Sigmoid colon (tissue), 4 donors: ENCODE results near the gene EML3.

Experiments used
- POLR2A ChIP-seq, 2 donors: fragments of 450-650 bp; IDR thresholded peaks; one replicate each; pipeline ENCODE4 v1.6.1; 2016; ENCODE audit warnings: antibody characterized with exemption in 2 of 2, mild to moderate bottlenecking in 2 of 2, moderate library complexity in 2 of 2
- POLR2AphosphoS5 ChIP-seq, 4 donors: sonication (generic); formaldehyde crosslinking; IDR thresholded peaks; one replicate each; pipeline ENCODE4 v1.6.1; 2017; ENCODE audit warnings: antibody characterized with exemption in 4 of 4
- TF ChIP-seq, protein P1 (sequence below), 4 experiments: fragments of 450-650 bp in 3 of 4; fragments of 200-600 bp in 1 of 4; IDR thresholded peaks; one replicate each; pipeline ENCODE4 v1.5.1; 2016 to 2019; ENCODE audit warnings: antibody characterized with exemption in 4 of 4, mild to moderate bottlenecking in 3 of 4, moderate library complexity in 2 of 4

DNA sequence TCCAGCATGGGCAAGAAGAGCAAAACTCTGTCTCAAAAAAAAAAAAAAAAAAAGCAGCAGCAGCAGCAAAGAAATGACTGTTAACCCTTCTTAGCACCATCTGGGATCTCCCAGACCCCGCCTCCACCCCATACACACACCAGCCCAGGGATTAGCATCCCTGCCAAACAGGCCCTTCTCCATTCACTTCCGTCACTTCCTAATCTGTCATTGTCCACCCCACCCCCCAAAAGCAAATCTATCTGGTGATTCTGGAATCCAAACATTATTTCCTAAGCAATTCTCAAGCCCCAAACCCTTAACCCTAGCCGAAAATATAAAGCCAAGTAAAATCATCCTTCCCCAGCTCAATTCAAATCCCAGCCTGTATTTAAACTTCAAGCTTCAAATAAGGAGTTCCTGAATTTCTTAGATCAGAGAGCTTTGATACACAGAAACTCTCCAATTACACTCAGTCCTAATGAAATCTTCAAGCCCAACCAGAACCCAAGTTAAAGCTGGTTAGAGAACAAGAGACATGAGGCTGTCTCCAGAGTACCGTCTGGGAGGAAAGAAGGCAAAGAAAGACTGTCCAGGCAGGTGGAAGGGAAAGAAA lies 60.0 kb downstream of the EML3 start:
- TF ChIP-seq, protein P1, sequence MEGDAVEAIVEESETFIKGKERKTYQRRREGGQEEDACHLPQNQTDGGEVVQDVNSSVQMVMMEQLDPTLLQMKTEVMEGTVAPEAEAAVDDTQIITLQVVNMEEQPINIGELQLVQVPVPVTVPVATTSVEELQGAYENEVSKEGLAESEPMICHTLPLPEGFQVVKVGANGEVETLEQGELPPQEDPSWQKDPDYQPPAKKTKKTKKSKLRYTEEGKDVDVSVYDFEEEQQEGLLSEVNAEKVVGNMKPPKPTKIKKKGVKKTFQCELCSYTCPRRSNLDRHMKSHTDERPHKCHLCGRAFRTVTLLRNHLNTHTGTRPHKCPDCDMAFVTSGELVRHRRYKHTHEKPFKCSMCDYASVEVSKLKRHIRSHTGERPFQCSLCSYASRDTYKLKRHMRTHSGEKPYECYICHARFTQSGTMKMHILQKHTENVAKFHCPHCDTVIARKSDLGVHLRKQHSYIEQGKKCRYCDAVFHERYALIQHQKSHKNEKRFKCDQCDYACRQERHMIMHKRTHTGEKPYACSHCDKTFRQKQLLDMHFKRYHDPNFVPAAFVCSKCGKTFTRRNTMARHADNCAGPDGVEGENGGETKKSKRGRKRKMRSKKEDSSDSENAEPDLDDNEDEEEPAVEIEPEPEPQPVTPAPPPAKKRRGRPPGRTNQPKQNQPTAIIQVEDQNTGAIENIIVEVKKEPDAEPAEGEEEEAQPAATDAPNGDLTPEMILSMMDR (IDR thresholded peaks at IDR 0.05): no peak
- TF ChIP-seq POLR2AphosphoS5 (IDR thresholded peaks at IDR 0.05): no peak
- no peak for TF ChIP-seq POLR2A (IDR thresholded peaks at IDR 0.05)
